SH-SY5Y (cell line): ENCODE data around the gene OPA3.

Experiments used
- GATA2 ChIP-seq: IDR thresholded peaks from 2 replicates; pipeline ENCODE4 v1.6.1; 2011; ENCODE audit warnings: mild to moderate bottlenecking, low read depth, low read length
- GATA3 ChIP-seq: IDR thresholded peaks from 2 replicates; pipeline ENCODE4 v1.6.1; 2011; ENCODE audit warnings: low read depth, mild to moderate bottlenecking, low read length, moderate library complexity

OPA3 gene

GRCh38 chr19:45587873-45588272 lies 3.3 kb upstream of the OPA3 start:
- TF ChIP-seq GATA3 (no peak), GATA2 (no peak)

DNA sequence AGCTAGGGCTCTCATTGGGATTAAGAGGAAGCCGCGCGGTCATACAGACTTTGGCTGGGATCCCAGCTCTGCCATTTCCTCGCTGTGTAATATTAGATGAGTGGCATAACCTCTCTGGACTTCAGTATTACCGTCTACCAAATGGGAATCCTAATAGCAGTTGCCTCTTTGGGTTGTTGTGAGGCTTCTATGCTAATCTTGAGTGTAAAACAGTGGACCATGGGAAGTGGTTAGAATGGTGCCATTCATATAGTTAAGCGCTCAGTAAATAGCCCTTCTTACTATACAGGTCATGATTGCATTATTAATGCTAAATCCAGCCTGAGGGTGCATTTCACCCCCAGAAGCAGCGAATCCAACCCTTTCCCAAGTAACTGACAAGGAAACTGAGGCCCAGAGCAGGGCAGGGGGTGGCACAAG lies 566 bp upstream of the OPA3 start:
- no peak for TF ChIP-seq GATA2
- TF ChIP-seq GATA3 = no peak

GRCh38 chr19:45581576-45581975 lies 3.0 kb downstream of the OPA3 start:
- TF ChIP-seq GATA3 (no peak), GATA2 (no peak)

- TF ChIP-seq GATA3 = no peak
- no peak for TF ChIP-seq GATA2
These were observed 5.7 kb downstream of the OPA3 start for GRCh38 chr19:45578861-45579260.

- TF ChIP-seq GATA2 = no peak
These were observed 7.3 kb downstream of the OPA3 start for GRCh38 chr19:45577111-45577905.

DNA sequence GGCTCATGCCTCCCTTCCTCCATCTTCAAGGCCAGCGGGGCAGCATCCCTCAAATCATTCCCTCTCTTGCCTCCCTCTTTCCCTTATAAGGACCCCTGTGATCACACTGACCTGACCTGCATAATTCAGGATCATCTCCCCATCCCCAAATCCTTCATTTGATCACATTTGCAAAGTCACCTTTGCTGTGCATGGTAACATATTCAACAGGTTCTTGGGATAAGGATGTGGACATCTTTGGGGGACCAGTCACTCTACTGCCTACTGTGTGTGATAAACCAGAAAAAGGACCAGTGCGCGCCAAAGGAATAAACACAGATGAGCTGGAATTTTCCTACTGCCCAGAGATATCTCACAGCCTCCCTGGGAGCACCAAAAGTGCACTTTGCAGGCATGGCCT lies 7.9 kb downstream of the OPA3 start:
- TF ChIP-seq GATA2 (no peak), GATA3 (no peak)

- TF ChIP-seq GATA2 (no peak), GATA3 (no peak)
These were observed 9.4 kb downstream of the OPA3 start for GRCh38 chr19:45575216-45575615.

DNA sequence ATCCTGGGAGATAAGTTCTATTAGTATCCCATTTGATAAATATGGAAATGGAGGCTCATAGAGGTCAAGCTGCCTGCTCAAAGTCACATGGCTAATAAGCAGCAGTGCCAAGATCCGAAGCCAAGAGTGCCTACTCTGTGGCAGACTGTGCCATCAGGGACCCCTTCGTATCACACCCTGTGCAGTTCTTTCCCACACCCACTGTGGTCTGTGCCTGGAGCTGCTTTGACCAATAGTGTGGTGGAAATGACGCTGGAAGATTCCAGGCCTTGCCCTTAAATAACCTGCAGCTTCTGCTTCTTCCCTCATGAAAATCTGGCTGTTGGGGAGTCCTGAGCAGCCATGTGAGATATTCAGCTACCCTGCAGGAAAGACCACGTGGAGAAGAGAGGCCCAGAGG lies 10.1 kb downstream of the OPA3 start:
- no peak for TF ChIP-seq GATA2
- TF ChIP-seq GATA3 = no peak

GRCh38 chr19:45571457-45572220 lies 13.0 kb downstream of the OPA3 start:
- TF ChIP-seq GATA3 (no peak), GATA2 (no peak)

DNA sequence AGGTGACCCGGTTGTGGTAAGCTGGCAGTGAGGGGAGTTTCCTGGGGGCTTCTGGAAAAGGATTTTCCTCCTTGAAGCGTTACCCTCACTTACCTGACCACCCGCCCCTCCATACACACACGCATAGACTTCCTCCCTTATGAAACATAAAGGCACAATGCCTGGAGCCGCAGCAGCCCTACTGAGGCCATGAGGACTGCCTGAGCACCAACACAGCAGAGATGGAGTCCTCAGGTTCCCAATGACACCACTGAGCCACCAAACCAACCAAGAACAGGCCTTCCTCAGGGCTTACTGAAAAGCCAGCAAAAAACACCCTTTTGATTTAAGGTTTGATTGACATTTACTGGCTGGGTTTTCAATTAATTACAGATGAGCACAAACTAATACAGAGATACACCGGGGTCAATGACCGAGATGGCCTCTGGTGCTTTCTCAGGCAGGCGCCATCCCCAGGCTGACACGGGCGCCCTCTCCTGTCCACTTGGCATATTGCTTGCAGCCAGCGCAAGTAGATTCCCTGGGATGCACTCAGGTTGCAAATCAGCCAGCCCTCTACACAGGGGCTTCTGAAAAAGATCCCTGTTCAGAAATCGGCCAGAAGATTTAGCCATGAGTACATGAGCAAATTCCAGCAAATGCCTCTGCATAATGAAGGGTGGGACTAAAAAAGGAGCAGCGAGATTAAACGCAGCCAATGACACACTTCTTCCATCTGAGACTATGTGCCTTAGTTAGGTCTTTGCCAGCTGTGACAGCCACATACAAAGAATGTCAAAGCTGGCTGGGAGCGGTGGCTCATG lies 14.8 kb downstream of the OPA3 start:
- TF ChIP-seq GATA3 (no peak), GATA2 (no peak)

GRCh38 chr19:45568732-45569131 lies 15.9 kb downstream of the OPA3 start:
- TF ChIP-seq GATA3 (no peak), GATA2 (no peak)

GRCh38 chr19:45567609-45568008 lies 17.0 kb downstream of the OPA3 start:
- TF ChIP-seq GATA3 (no peak), GATA2 (peak; percentile 11; the same call in 1 of the 2 replicates)

DNA sequence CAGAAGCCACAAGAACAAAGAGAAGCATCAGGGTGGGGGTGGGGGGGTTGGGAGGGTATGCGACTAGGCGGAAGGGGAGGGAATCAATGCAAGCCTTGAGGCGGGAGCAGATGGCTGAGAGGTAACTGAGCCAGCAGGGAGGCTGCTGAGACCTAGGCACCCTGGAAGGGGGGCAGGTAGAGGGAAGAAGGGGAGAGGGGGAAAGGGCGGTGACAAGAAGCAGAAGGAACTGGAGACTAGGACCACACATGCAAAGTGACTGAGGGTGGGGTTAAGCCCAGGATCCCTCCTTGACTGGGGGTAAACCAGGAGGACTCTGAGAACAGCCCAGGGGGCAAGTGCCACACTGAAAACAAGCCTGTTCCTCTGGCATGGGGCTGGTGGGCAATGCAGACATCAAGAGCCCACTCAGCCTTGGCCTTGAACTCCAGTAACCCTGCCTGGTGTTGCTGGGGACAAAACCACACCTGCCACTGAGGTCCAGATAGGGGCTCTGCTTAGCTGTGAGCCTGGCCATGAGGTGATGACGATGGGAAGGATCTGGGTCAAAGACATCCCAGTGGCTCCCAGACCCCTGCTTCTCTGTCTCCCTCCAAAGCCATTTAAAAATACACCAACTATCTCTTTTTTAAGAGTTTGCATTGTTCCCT lies 20.3 kb downstream of the OPA3 start:
- TF ChIP-seq GATA3 = no peak
- no peak for TF ChIP-seq GATA2

- no peak for TF ChIP-seq GATA2
These were observed 23.9 kb downstream of the OPA3 start for GRCh38 chr19:45560686-45561085.

- TF ChIP-seq GATA2 (no peak), GATA3 (no peak)
These were observed 24.6 kb downstream of the OPA3 start for GRCh38 chr19:45560038-45560437.
